Tibial artery (tissue), 4 donors: ENCODE results near the gene CISD2.
"Not testable (repeated sequence)": the region's sequence is repeated elsewhere in the genome, so short reads cannot be mapped to it uniquely, and the experiment has no call there.

Source experiments
- DNase-seq, 2 donors: peaks; one replicate each; pipeline ENCODE4 v3.0.0-alpha.2; 2019
- H3K27ac ChIP-seq, 2 donors: fragments of 200-600 bp; sonication (generic) in 1 of 2; 1 replicate in 1 of 2; 2 replicates in 1 of 2; pipeline ENCODE4 v1.5.1; 2018 to 2019; ENCODE audit warnings: mild to moderate bottlenecking in 1 of 2
- H3K27me3 ChIP-seq, 2 donors: fragments of 200-600 bp; sonication (generic) in 1 of 2; one replicate each; pipeline versions ENCODE4 v1.5.1 to v1.6.0; 2016 to 2019
- H3K36me3 ChIP-seq, 3 donors: fragments of 200-600 bp; sonication (generic) in 2 of 3; one replicate each; pipeline ENCODE4 v1.5.1; 2016 to 2019; ENCODE audit warnings: mild to moderate bottlenecking in 2 of 3
- H3K4me1 ChIP-seq, 4 donors: fragments of 200-600 bp; sonication (generic) in 2 of 4; 1 replicate in 3 of 4; 2 replicates in 1 of 4; pipeline ENCODE4 v1.5.1; 2016 to 2019
- H3K4me3 ChIP-seq, 2 donors: fragments of 200-600 bp; sonication (generic) in 1 of 2; 1 replicate in 1 of 2; 2 replicates in 1 of 2; pipeline ENCODE4 v1.5.1; 2018 to 2019; ENCODE audit warnings: mild to moderate bottlenecking in 2 of 2
- H3K9me3 ChIP-seq, 3 donors: fragments of 200-600 bp; sonication (generic) in 1 of 3; one replicate each; pipeline ENCODE4 v1.5.1; 2016 to 2019
- intact Hi-C: fragments of 100-400 bp; cut with DNase I; formaldehyde crosslinking; loops from one replicate; pipeline ENCODE4 v1.15.0; 2023; ENCODE audit warnings: low total_unique reads
- TF ChIP-seq, protein P1 (sequence below), 2 experiments: fragments of 200-600 bp in 1 of 2; fragments of 450-650 bp in 1 of 2; IDR thresholded peaks; one replicate each; pipeline ENCODE4 v1.5.1; 2017 to 2019; ENCODE audit warnings: antibody characterized with exemption in 2 of 2, mild to moderate bottlenecking in 1 of 2, moderate library complexity in 1 of 2

Gene CISD2

GRCh38 chr4:102878901-102879300, 10.1 kb downstream of the CISD2 start:
- intact Hi-C loops = no loop called here
- TF ChIP-seq, protein P1, sequence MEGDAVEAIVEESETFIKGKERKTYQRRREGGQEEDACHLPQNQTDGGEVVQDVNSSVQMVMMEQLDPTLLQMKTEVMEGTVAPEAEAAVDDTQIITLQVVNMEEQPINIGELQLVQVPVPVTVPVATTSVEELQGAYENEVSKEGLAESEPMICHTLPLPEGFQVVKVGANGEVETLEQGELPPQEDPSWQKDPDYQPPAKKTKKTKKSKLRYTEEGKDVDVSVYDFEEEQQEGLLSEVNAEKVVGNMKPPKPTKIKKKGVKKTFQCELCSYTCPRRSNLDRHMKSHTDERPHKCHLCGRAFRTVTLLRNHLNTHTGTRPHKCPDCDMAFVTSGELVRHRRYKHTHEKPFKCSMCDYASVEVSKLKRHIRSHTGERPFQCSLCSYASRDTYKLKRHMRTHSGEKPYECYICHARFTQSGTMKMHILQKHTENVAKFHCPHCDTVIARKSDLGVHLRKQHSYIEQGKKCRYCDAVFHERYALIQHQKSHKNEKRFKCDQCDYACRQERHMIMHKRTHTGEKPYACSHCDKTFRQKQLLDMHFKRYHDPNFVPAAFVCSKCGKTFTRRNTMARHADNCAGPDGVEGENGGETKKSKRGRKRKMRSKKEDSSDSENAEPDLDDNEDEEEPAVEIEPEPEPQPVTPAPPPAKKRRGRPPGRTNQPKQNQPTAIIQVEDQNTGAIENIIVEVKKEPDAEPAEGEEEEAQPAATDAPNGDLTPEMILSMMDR (IDR thresholded peaks at IDR 0.05) = no peak
- no peak overlapping the region for H3K27ac ChIP-seq
- no peaks in the 10 kb centered on the region for H3K9me3 ChIP-seq
- no peak overlapping the region for H3K4me3 ChIP-seq
- H3K4me1 ChIP-seq = no peaks in the 10 kb centered on the region
- no peaks in the 10 kb centered on the region for H3K27me3 ChIP-seq
- H3K36me3 ChIP-seq = peaks cover 0 to 4% (median 0%) of the 10 kb centered on the region in 3 donors
- no peak for DNase-seq

- TF ChIP-seq, protein P1 (IDR thresholded peaks at IDR 0.05) = no peak
- H3K4me1 ChIP-seq = no peaks in the 10 kb centered on the region
- intact Hi-C loops = no loop called here
These were observed 12.6 kb downstream of the CISD2 start for GRCh38 chr4:102881343-102881742.

GRCh38 chr4:102883278-102883677, 14.5 kb downstream of the CISD2 start:
- H3K27ac ChIP-seq = no peak overlapping the region
- DNase-seq = no peak
- TF ChIP-seq, protein P1 (IDR thresholded peaks at IDR 0.05) = no peak
- intact Hi-C loops = no loop called here
- H3K4me1 ChIP-seq = no peaks in the 10 kb centered on the region
- H3K36me3 ChIP-seq = peaks cover 0 to 4% (median 4%) of the 10 kb centered on the region in 3 donors
- no peak overlapping the region for H3K4me3 ChIP-seq
- no peaks in the 10 kb centered on the region for H3K27me3 ChIP-seq
- no peaks in the 10 kb centered on the region for H3K9me3 ChIP-seq

More at GRCh38 chr4:102881343-102881742, 12.6 kb downstream of the CISD2 start:
- no peaks in the 10 kb centered on the region for H3K27me3 ChIP-seq
- H3K9me3 ChIP-seq = no peaks in the 10 kb centered on the region
- no peak overlapping the region for H3K27ac ChIP-seq
- peaks cover 0 to 4% (median 4%) of the 10 kb centered on the region in 3 donors for H3K36me3 ChIP-seq
- H3K4me3 ChIP-seq = no peak overlapping the region
- no peak for DNase-seq

- not testable (repeated sequence) for H3K36me3 ChIP-seq
These were observed 19.8 kb downstream of the CISD2 start for GRCh38 chr4:102888570-102888969.

GRCh38 chr4:102889866-102890265, 21.1 kb downstream of the CISD2 start:
- H3K9me3 ChIP-seq, H3K36me3 ChIP-seq, H3K4me1 ChIP-seq, H3K27ac ChIP-seq, H3K4me3 ChIP-seq, intact Hi-C loops, DNase-seq, H3K27me3 ChIP-seq: not testable (repeated sequence)

More at GRCh38 chr4:102888570-102888969, 19.8 kb downstream of the CISD2 start:
- H3K27me3 ChIP-seq, H3K9me3 ChIP-seq, H3K27ac ChIP-seq, DNase-seq, H3K4me3 ChIP-seq, intact Hi-C loops, H3K4me1 ChIP-seq: not testable (repeated sequence)

DNA sequence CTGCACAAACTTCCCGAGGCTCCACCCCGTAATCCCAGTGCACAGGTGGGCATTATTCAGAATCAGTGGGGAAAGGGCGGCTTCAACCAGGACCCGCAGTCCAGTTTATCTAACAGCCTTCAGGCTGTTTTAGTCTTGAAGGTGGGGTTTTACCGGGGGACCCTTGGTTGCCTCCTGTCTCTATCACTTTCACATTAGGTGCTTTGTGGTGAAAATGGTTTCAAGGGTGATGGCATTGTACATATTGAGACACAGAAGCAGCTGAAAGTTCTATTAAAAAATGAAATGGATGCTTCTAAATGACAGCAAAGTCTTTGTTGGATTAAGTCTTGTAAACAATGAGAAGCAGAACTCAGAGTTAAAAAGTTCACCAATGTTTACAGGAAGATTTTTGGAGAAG, 27.8 kb downstream of the CISD2 start:
- intact Hi-C loops, DNase-seq, H3K27me3 ChIP-seq, H3K36me3 ChIP-seq, H3K27ac ChIP-seq, H3K4me3 ChIP-seq, H3K4me1 ChIP-seq, H3K9me3 ChIP-seq: not testable (repeated sequence)

DNA sequence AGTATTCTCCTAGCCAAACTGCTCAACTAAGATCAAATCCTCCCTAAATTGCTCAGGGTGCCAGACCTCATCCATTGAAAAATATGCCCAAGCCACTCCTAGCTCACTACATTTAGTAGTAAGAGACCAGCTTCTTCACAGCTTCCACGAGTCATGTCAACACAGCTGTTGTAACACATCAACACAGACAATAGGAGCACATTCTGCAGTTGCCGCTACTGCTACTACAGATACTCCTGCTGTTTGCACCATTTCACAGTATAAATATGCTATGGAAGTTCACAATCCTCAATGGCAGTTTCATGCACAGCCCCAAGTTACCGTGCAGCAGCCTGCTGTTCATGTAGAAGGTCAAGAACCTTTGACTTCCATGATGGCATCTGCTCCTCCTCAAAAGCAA, 28.8 kb downstream of the CISD2 start:
- H3K27me3 ChIP-seq, intact Hi-C loops, H3K4me1 ChIP-seq, H3K4me3 ChIP-seq, H3K27ac ChIP-seq, H3K36me3 ChIP-seq, DNase-seq, H3K9me3 ChIP-seq: not testable (repeated sequence)

- Histone ChIP-seq H3K36me3 (no peaks in the 10 kb centered on the region), H3K9me3 (no peaks in the 10 kb centered on the region), H3K4me3 (no peak overlapping the region), H3K27me3 (no peaks in the 10 kb centered on the region), H3K27ac (no peak overlapping the region), H3K4me1 (no peaks in the 10 kb centered on the region)
- DNase-seq = no peak
- TF ChIP-seq, protein P1 (IDR thresholded peaks at IDR 0.05) = no peak
- intact Hi-C loops = no loop called here
These were observed 33.0 kb downstream of the CISD2 start for GRCh38 chr4:102901804-102902203.
